AG09309 (cell line): Measurements from ENCODE around the gene CCDC59.
A peak's percentile ranks its signal among the peaks of the same experiment; 100 is the strongest.
"Not testable (repeated sequence)": the region's sequence is repeated elsewhere in the genome, so short reads cannot be mapped to it uniquely, and the experiment has no call there.

Source experiments
- DNase-seq: peaks from one replicate; pipeline ENCODE4 v3.0.0-alpha.2; 2010; ENCODE audit warnings: low read depth
- H3K4me3 ChIP-seq: 2 replicates; pipeline ENCODE4 v1.5.1; 2011; ENCODE audit warnings: mild to moderate bottlenecking, low read depth, low read length, moderate library complexity; ENCODE audit not compliant: control insufficient read depth
- CTCF ChIP-seq: IDR thresholded peaks from 2 replicates; pipeline ENCODE4 v1.5.1; 2011; ENCODE audit warnings: mild to moderate bottlenecking, low read depth, low read length, inconsistent platforms; ENCODE audit not compliant: insufficient read depth, control insufficient read depth; ENCODE audit errors: missing control alignments

Gene CCDC59

GRCh38 chr12:82378997-82379396, 20.8 kb upstream of the CCDC59 start:
- DNase-seq, result no peak
- no peak for TF ChIP-seq CTCF

GRCh38 chr12:82375201-82375600, 17.0 kb upstream of the CCDC59 start:
- TF ChIP-seq CTCF, result no peak
- DNase-seq, result no peak
- no peak overlapping the region for H3K4me3 ChIP-seq

More at GRCh38 chr12:82378997-82379396, 20.8 kb upstream of the CCDC59 start:
- H3K4me3 ChIP-seq, result no peak overlapping the region

DNA sequence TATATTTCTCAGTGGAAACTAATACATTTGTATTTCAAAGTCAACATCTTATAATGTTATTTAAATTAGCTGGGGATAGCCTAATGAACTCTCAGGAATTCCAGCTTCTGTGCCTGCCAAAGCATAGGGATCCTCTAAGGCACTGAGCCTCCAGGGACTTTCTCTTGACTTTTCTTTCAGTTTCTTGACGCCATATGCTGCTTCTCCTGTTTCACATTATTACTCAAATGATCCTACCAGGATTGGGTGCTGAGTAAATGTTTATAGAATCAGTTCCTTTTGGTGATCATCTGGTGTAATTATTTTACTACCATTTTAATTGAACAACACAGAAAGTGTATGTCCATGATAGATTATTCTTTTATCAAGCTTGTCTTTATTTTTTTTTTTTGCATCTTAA, 8.0 kb upstream of the CCDC59 start:
- TF ChIP-seq CTCF, result no peak
- DNase-seq, result no peak
- no peak overlapping the region for H3K4me3 ChIP-seq

GRCh38 chr12:82363990-82364389, 5.8 kb upstream of the CCDC59 start:
- no peak overlapping the region for H3K4me3 ChIP-seq
- no peak for TF ChIP-seq CTCF
- DNase-seq, result no peak

- DNase-seq, result no peak
- no peak for TF ChIP-seq CTCF
- no peak overlapping the region for H3K4me3 ChIP-seq
Observed at GRCh38 chr12:82361461-82361915, 3.3 kb upstream of the CCDC59 start.

- not testable (repeated sequence) for H3K4me3 ChIP-seq, DNase-seq
Observed at GRCh38 chr12:82360834-82361233, 2.6 kb upstream of the CCDC59 start.

DNA sequence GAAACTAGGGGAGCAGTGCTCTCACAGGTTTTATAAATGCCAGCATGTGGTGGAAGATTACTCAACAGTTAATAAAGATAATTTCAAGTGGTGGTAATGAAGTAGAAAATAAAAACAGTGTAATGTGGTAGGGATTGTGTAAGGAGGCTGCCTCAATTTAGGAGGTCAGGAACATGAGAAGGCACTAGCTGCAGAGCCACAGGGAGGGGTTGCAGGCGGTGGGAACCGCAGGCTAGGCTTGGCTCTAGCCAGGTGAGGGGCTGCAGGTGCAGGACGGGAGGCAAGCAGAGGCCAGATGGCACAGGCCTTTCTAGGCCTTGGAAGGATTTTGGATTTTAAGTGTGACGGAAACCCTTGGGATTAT, 910 bp upstream of the CCDC59 start:
- peak overlapping the region; percentile 79 for H3K4me3 ChIP-seq
- no peak for DNase-seq
- TF ChIP-seq CTCF, result no peak
